Measurements from ENCODE around the gene C19orf67. TPM values are rescaled to one million over a fixed set of nuclear protein-coding genes. Genes with fewer than 3 reads are reported as not detected.

The C19orf67 gene
- total RNA-seq, 4 donors from 2014 or later: not detected

DNA sequence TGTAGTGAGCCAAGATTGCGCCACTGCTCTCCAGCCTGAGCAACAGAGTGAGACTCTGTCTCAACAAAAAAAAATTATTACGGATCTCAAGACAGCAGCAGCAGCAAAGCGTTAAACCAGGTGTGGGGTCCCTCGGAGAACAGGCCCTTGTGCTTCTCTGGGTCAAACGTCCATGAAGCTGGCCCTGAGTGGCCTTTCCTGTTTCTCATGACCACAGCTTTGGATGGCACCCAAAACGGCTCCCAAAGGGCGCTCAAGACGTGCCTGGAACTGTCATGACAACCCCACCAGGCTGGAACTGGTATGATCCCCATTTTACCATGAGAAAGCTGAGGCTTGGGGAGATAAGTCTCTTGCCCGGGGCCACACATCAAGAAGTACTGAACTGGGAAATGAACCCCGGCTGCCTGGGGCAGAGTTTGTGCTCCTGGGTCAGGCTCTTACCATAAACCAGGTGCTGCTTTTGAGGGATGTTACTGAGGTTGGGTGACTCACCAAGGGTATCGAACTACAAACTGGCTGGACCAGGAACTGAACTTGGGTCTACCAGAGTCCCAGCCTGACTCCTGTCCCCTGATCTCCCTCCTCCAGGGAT, 16.6 kb upstream of the C19orf67 start:
- H3K27me3 ChIP-seq: no peaks in the 10 kb centered on the region
- no peak for DNase-seq (ENCODE audit: low spot score in 2 of 2)
- WGBS: 85% methylated on average over 9 of the region's 11 CpGs
- H3K4me1 ChIP-seq: no peaks in the 10 kb centered on the region
- H3K36me3 ChIP-seq: peaks cover 80% of the 10 kb centered on the region
- no peak overlapping the region for H3K4me3 ChIP-seq
- no peak for TF ChIP-seq EP300 (IDR thresholded peaks at IDR 0.05)
- no peak for TF ChIP-seq POLR2AphosphoS5 (IDR thresholded peaks at IDR 0.05)
- TF ChIP-seq, protein P1, sequence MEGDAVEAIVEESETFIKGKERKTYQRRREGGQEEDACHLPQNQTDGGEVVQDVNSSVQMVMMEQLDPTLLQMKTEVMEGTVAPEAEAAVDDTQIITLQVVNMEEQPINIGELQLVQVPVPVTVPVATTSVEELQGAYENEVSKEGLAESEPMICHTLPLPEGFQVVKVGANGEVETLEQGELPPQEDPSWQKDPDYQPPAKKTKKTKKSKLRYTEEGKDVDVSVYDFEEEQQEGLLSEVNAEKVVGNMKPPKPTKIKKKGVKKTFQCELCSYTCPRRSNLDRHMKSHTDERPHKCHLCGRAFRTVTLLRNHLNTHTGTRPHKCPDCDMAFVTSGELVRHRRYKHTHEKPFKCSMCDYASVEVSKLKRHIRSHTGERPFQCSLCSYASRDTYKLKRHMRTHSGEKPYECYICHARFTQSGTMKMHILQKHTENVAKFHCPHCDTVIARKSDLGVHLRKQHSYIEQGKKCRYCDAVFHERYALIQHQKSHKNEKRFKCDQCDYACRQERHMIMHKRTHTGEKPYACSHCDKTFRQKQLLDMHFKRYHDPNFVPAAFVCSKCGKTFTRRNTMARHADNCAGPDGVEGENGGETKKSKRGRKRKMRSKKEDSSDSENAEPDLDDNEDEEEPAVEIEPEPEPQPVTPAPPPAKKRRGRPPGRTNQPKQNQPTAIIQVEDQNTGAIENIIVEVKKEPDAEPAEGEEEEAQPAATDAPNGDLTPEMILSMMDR (IDR thresholded peaks at IDR 0.05): no peak
- no peak overlapping the region for H3K27ac ChIP-seq
- no peaks in the 10 kb centered on the region for H3K9me3 ChIP-seq

DNA sequence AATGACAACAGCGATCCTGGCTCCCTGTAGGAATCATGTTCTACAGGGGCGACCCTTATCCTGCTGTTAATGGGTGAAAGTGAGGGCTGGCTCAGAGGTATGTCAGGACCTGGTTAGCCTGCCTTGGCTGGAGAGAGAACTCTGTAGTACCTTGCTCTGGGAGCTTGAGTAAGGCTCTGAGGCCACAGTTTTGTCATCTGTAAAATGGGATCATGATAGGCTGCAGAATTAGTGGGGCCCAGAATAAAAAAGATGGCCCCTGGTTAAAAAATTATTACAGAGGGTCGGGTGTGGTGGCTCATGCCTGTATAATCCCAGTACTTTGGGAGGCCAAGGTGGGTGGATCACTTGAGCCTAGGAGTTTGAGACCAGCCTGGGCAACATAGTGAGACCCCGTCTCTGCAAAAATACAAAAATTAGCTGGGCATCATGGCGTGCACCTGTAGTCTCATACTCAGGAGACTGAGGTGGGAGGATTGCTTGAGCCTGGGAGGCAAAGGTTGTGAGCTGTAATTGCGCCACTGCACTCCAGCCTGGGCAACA, 15.5 kb upstream of the C19orf67 start:
- 96% methylated on average over 6 of the region's 6 CpGs for WGBS
- Histone ChIP-seq H3K9me3 (no peaks in the 10 kb centered on the region), H3K36me3 (peaks cover 76% of the 10 kb centered on the region), H3K27me3 (no peaks in the 10 kb centered on the region), H3K4me3 (no peak overlapping the region), H3K27ac (no peak overlapping the region), H3K4me1 (no peaks in the 10 kb centered on the region)
- DNase-seq (ENCODE audit: low spot score in 2 of 2): no peak
- TF ChIP-seq, protein P1 (IDR thresholded peaks at IDR 0.05): no peak
- no peak for TF ChIP-seq POLR2A (IDR thresholded peaks at IDR 0.05)
- no peak for TF ChIP-seq POLR2AphosphoS5 (IDR thresholded peaks at IDR 0.05)
- no peak for TF ChIP-seq EP300 (IDR thresholded peaks at IDR 0.05)

DNA sequence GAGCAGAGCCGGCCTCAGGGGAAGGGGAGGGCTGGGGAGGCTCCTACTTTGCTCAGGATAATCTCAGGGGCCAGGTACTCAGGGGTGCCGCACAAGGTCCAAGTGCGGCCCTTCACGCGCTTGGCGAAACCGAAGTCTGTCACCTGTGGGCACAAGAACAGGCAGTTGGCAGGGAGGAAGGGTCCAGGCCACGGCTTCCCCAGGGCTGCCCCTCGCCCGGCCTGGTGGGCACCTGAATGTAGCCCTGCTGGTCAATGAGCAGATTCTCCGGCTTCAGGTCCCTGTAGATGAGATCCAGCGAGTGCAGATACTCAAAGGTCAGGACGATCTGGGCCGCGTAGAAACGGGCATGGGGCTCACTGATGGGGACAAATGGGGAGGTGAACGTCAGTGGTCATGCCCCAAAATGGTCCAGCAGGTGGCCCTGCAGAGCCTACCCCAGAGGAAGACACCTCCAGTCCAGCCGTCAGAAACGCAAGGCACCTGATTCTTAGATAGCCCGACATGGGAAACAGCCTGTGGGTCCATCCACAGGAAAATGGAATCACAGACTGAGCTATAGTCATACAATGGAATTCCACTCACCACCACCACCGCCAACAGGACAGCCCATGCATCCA, 12.1 kb upstream of the C19orf67 start:
- no peak for DNase-seq (ENCODE audit: low spot score in 2 of 2)
- Histone ChIP-seq H3K27ac (no peak overlapping the region), H3K27me3 (no peaks in the 10 kb centered on the region), H3K9me3 (no peaks in the 10 kb centered on the region), H3K36me3 (peaks cover 49% of the 10 kb centered on the region), H3K4me1 (no peaks in the 10 kb centered on the region), H3K4me3 (no peak overlapping the region)
- 87% methylated on average over 21 of the region's 21 CpGs for WGBS
- TF ChIP-seq, protein P1 (IDR thresholded peaks at IDR 0.05): no peak
- TF ChIP-seq POLR2A (IDR thresholded peaks at IDR 0.05): no peak
- no peak for TF ChIP-seq POLR2AphosphoS5 (IDR thresholded peaks at IDR 0.05)
- TF ChIP-seq EP300 (IDR thresholded peaks at IDR 0.05): no peak

DNA sequence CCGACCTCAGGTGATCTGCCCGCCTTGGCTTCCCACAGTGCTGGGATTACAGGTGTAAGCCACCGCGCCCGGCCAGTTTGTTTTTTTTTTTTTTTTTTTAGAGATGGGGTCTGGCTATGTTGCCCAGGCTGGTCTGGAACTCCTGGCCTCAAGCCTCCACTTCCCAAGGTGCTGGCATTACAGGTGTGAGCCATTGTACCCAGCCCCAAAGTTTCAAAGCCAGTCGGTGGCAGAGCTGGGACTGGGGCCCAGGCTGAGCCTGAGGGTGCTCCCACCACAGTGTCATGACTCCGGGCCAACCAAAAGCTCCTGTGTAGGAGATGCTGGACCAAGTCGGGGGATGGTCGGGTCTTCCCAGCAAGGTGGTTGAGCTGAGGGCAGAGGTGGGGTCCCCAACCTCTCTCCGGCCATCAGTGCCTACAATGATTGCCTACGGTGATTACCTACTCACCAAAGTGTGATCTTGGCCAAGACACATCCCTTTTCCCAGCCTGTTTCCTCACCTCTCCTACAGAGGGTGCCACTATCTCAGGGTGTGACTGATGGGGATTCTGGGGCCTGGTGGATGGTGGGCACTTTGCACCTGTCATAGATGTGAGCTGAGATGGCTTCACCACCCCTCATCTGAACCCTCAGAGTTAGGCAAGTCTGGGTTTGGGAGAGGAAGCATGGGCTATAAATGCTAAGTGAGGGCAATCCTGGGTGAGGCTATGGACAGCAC, 10.8 kb upstream of the C19orf67 start:
- H3K27me3 ChIP-seq: no peaks in the 10 kb centered on the region
- peaks cover 37% of the 10 kb centered on the region for H3K36me3 ChIP-seq
- H3K9me3 ChIP-seq: no peaks in the 10 kb centered on the region
- H3K4me1 ChIP-seq: peaks cover 10% of the 10 kb centered on the region
- TF ChIP-seq, protein P1 (IDR thresholded peaks at IDR 0.05): no peak
- TF ChIP-seq POLR2A (IDR thresholded peaks at IDR 0.05) (no peak), EP300 (IDR thresholded peaks at IDR 0.05) (no peak), POLR2AphosphoS5 (IDR thresholded peaks at IDR 0.05) (no peak)
- H3K27ac ChIP-seq: no peak overlapping the region
- DNase-seq (ENCODE audit: low spot score in 2 of 2): no peak
- H3K4me3 ChIP-seq: no peak overlapping the region
- WGBS: 92% methylated on average over 8 of the region's 11 CpGs

DNA sequence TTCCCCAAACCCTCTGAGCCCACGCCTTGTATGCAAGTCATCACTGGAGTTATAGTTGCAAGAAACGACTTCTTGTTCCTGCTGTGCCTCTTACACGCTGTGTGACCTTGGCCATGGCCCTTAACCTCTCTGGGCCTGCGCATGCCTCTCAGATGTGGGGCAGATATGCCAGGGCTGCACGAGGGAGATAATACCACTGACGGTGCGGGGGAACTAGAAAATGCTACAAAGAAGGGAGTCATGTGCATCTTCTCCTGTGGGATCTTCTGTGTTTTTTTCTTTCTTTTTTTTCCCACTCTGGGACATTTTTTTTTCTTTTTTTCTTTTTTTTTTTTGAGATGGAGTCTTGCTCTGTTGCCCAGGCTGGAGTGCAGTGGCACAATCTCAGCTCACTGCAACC, 9.3 kb upstream of the C19orf67 start:
- WGBS: 85% methylated on average over 7 of the region's 7 CpGs
- TF ChIP-seq POLR2A (IDR thresholded peaks at IDR 0.05): no peak
- no peak for TF ChIP-seq POLR2AphosphoS5 (IDR thresholded peaks at IDR 0.05)
- no peak for TF ChIP-seq EP300 (IDR thresholded peaks at IDR 0.05)
- TF ChIP-seq, protein P1 (IDR thresholded peaks at IDR 0.05): no peak
- Histone ChIP-seq H3K4me3 (no peak overlapping the region), H3K36me3 (peaks cover 21% of the 10 kb centered on the region), H3K4me1 (peaks cover 14% of the 10 kb centered on the region), H3K9me3 (no peaks in the 10 kb centered on the region), H3K27ac (no peak overlapping the region), H3K27me3 (no peaks in the 10 kb centered on the region)
- no peak for DNase-seq (ENCODE audit: low spot score in 2 of 2)
